GM13977 (cell line): ENCODE results near the gene YES1.
A peak's percentile ranks its signal among the peaks of the same experiment; 100 is the strongest.

Experiments used
- DNase-seq: peaks from one replicate; pipeline ENCODE4 v3.0.0; 2012; ENCODE audit warnings: low spot score
- in situ Hi-C: fragments of 300-500 bp; cut with MboI; formaldehyde crosslinking; loops from one replicate; pipeline ENCODE4 v1.12.0; 2022; ENCODE audit warnings: low sequenced_read_pairs, low pct_unique_long_range_greater_than_20kb, mixed read lengths, inconsistent platforms; ENCODE audit not compliant: unreplicated experiment
- TF ChIP-seq, protein P1 (sequence below): IDR thresholded peaks from 2 replicates; pipeline ENCODE4 v1.5.1; 2012; ENCODE audit warnings: mild to moderate bottlenecking, control low read depth; ENCODE audit not compliant: insufficient read depth; ENCODE audit errors: extremely low read depth, missing control alignments

YES1 gene

DNA sequence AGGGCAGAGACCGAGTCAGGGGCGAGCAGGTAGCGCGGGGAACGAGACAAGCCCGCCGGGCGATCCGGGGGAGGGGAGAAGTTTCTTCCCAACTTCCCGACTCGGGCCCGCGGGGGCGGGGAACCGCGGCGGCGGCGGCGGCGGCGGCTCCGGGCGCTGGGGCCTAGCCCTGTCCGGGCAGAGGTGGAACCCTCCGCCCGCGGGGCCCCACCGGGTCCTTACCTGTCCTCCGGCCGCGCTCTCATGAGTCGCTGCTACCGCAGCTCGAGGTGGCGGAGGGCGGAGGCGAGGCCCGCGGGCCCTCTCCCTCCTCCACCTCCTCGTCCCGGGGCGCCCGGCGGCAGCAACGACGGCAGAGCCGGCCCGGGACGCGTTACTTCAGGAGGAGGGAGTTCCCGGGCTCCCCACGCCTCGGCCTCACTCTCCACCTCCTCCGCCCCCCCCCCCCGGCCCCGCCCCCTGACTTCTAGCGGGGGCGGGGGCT, at the start of gene YES1:
Gene YES1 (minus strand): TSS at position 351 of the 484 bp plus-strand sequence. CDS start 55,415 bp downstream, outside the sequence.
- in situ Hi-C loops = no loop called here
- peak; percentile 92 for DNase-seq
- TF ChIP-seq, protein P1, sequence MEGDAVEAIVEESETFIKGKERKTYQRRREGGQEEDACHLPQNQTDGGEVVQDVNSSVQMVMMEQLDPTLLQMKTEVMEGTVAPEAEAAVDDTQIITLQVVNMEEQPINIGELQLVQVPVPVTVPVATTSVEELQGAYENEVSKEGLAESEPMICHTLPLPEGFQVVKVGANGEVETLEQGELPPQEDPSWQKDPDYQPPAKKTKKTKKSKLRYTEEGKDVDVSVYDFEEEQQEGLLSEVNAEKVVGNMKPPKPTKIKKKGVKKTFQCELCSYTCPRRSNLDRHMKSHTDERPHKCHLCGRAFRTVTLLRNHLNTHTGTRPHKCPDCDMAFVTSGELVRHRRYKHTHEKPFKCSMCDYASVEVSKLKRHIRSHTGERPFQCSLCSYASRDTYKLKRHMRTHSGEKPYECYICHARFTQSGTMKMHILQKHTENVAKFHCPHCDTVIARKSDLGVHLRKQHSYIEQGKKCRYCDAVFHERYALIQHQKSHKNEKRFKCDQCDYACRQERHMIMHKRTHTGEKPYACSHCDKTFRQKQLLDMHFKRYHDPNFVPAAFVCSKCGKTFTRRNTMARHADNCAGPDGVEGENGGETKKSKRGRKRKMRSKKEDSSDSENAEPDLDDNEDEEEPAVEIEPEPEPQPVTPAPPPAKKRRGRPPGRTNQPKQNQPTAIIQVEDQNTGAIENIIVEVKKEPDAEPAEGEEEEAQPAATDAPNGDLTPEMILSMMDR = no peak

DNA sequence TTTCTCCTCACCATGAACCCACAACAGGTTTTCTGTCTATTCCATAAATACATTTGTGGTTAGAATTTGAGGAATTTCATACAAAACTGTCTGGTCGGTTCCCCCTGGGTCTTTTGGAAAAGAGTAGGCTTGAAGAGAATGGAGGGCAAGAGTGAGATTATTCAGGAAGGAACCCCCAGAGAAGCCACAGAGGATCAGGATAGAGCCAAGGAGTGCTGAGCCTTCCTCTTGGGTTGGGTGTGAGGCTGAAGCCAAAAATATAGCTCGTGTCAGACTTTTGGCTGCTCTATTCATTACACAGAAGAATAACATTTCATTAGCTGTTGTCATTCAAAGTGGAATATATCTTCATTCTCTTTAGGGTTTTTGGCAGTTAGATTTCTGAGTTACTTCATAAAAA, 45.9 kb upstream of the YES1 start:
- in situ Hi-C loops = no loop called here
- DNase-seq = no peak
- TF ChIP-seq, protein P1 = no peak

DNA sequence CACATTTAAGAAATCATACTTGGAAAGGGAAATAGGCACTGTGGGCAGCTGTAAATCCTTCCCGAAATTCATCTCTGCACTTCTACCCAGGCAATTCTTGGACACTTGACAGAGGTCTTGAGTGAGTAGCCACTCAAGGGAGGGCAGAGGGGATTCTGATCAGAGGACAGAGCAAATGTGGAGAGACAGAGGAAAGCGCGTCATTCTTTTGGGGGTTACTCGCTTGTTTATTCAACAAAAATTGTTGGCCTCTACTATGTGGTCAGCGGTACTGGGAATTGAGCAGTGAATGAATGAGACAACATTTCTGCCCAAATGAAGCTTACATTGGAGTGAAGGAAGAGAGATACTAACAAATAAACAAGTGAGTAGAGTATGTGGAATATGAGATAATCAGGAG, 41.4 kb upstream of the YES1 start:
- no peak for DNase-seq
- in situ Hi-C loops = no loop called here
- TF ChIP-seq, protein P1 = no peak

DNA sequence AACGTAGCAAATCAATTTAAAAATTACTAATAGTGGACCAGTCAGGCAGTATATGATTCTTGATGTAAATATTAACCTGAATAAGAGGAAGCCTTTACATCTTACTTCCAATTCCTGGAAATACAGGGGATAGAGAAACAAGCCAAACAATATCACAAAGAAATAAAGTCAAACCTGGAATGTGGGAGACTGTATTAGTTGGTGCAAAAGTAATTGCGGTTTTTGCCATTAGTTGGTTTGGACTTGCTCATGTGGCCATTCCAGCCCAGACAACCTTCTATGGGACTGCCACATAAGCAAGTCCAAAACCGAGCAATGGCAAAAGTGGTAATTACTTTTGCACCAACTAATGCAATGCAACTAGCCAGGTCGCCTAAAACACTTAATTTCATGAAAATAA, 38.9 kb upstream of the YES1 start:
- TF ChIP-seq, protein P1 = no peak
- no peak for DNase-seq
- in situ Hi-C loops = no loop called here

DNA sequence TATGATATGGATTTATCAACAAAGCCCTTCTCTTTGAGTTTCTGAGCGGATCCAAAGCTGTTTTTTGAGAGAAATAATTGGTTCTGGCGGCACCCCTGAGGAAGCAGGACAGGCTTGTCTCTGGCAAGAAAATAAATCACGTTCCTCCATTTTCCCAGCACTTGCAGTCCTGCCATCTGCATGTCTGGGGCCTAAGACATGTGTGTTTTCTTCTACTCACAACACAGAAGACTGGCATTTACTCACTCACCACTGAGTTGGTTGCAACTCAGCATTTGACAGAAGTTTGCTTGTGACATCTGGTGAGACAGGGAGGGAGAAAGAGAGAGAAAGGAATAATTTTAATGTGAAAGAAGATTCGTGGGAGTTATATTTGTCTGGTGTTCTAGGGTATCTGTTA, 37.0 kb upstream of the YES1 start:
- in situ Hi-C loops = no loop called here
- TF ChIP-seq, protein P1 = no peak
- no peak for DNase-seq

DNA sequence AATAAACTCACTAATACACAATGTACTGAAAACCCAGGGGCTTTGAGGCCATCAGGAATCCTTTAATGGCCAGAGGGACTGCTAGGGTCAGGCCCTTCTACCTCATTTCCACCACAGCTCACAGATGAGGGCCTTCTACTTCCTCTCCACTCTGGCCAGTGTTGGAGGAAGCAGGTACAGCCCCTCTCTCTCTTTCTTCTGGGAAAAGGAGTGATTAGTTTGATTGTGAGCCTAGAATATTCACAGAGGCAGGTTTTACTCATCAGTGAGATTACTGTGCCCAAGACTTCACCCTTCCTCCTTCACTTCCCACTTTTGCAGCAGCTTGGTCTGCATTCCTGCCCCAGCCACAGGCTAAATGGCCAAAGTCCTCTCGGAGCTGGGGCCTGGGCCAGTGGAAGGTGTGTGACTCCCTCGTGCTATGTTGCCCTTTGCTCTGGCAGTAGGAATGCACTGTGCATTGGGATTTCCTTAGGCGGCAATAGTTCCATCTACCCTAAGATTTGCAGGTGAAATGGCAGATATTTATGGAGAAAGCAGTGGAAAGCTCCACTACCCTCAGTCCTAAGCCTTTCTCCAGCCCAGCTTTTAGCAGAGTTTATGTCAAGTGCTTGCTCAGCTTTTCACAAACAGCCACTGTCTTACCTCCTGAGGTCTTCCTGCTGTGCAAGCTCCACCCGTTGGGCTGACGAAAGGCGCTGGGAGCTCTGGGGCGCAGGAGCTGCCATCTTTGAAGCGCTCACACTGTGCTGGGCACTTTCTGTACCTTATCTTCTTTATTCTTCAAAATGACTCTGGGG, 36.2 kb upstream of the YES1 start:
- DNase-seq = no peak
- in situ Hi-C loops = no loop called here
- TF ChIP-seq, protein P1 = no peak
